K562 (cell line): Measurements from ENCODE around the gene ERBB4. TPM values are rescaled to one million over a fixed set of nuclear protein-coding genes. Genes with fewer than 3 reads are reported as not detected.

Source experiments
- ATAC-seq: fragments of 200-7000 bp; cut with Tn5 transposase; 3 replicates; pipeline ENCODE4 v1.9.1; 2020; ENCODE audit warnings: moderate library complexity
- BruUV-seq: library from RNA; stranded (reverse); fragments of 400-500 nt; replicated peaks from 2 replicates; lab custom pipeline; 2021; lab: Mats Ljungman, UMichigan
- CTCF ChIA-PET: fragments of 300-600 bp; formaldehyde crosslinking; extraction: SDS; loops from one replicate; lab custom pipeline; 2021; ENCODE audit warnings: low intra/inter-chr PET ratio; lab: Yijun Ruan, JAX
- POLR2A ChIA-PET: fragments of 300-600, 350-650 bp; sonication (Branson Sonifier 250); formaldehyde crosslinking; extraction: SDS; loops from one replicate; lab custom pipeline; 2021; ENCODE audit warnings: antibody characterized with exemption, inconsistent platforms; lab: Yijun Ruan, JAX
- DNase-seq, 4 experiments: peaks; one replicate each; pipeline versions ENCODE4 v3.0.0 to v3.0.0-alpha.2; 2011 to 2018; ENCODE audit warnings: low spot score in 3 of 4, mixed read lengths in 3 of 4; ENCODE audit errors: extremely low read depth in 1 of 4
- FAIRE-seq: peaks from 2 replicates; lab custom pipeline; 2011; peaks lifted over from hg19 to GRCh38; lab: Jason Lieb, UNC
- H2AFZ ChIP-seq: 2 replicates; pipeline ENCODE4 v1.6.0; 2011; ENCODE audit warnings: low read depth, low read length, control low read depth, inconsistent platforms
- H3K27ac ChIP-seq: fragments of 200-600 bp; 3 replicates; pipeline ENCODE4 v1.8.0; 2011; ENCODE audit warnings: low read depth, mild to moderate bottlenecking, control low read depth, inconsistent platforms, low read length, moderate library complexity, mixed read lengths; ENCODE audit errors: extremely low read depth
- H3K27me3 ChIP-seq, 2 experiments: fragments of 300-600 bp in 1 of 2; 2 replicates in 1 of 2; 3 replicates in 1 of 2; pipeline versions ENCODE4 v1.6.0 to v1.8.0; 2011; ENCODE audit warnings: inconsistent platforms in 2 of 2, low read length in 2 of 2, mild to moderate bottlenecking in 1 of 2, mixed read lengths in 1 of 2, moderate library complexity in 1 of 2; ENCODE audit not compliant: control insufficient read depth in 2 of 2, insufficient read depth in 2 of 2
- H3K36me3 ChIP-seq: fragments of 300-600 bp; 3 replicates; pipeline ENCODE4 v1.8.0; 2011; ENCODE audit warnings: mild to moderate bottlenecking, low read length, inconsistent platforms; ENCODE audit not compliant: control insufficient read depth, insufficient read depth
- H3K4me1 ChIP-seq, 2 experiments: fragments of 200-600 bp in 1 of 2; replicated peaks in 1 of 2; 2 replicates in 1 of 2; 3 replicates in 1 of 2; pipeline versions ENCODE4 v1.5.1 to v1.8.0; 2011; ENCODE audit warnings: inconsistent platforms in 2 of 2, low read length in 2 of 2, mild to moderate bottlenecking in 1 of 2, mixed read lengths in 1 of 2, moderate library complexity in 1 of 2; ENCODE audit not compliant: control insufficient read depth in 2 of 2, insufficient read depth in 2 of 2
- H3K4me2 ChIP-seq: 2 replicates; pipeline ENCODE4 v1.6.1; 2011; ENCODE audit warnings: low read length, control low read depth, inconsistent platforms, mixed read lengths; ENCODE audit not compliant: insufficient read depth
- H3K4me3 ChIP-seq: fragments of 200-600 bp; sonication (generic), shearing (Covaris generic); 2 replicates; pipeline ENCODE4 v1.5.1; 2016; ENCODE audit warnings: control low read depth, inconsistent platforms
- H3K79me2 ChIP-seq: fragments of 200-600 bp; 3 replicates; pipeline ENCODE4 v1.8.0; 2011; ENCODE audit warnings: low read length, inconsistent platforms; ENCODE audit not compliant: control insufficient read depth, insufficient read depth
- H3K9ac ChIP-seq, 2 experiments: 2 replicates each; pipeline versions ENCODE4 v1.6.0 to v1.6.1; 2011; ENCODE audit warnings: low read depth in 2 of 2, low read length in 2 of 2, control low read depth in 1 of 2, inconsistent platforms in 1 of 2, mild to moderate bottlenecking in 1 of 2, mixed read lengths in 1 of 2; ENCODE audit not compliant: insufficient read depth in 1 of 2
- H3K9me1 ChIP-seq: one replicate; pipeline ENCODE4 v1.6.0; 2011; ENCODE audit warnings: inconsistent platforms, mild to moderate bottlenecking, low read length, moderate library complexity; ENCODE audit not compliant: control insufficient read depth, insufficient read depth
- H3K9me3 ChIP-seq: replicated peaks from 2 replicates; pipeline ENCODE4 v1.5.1; 2011; ENCODE audit warnings: low read depth, low read length, inconsistent platforms; ENCODE audit not compliant: control insufficient read depth, insufficient read depth
- H4K20me1 ChIP-seq: replicated peaks from 2 replicates; pipeline ENCODE4 v1.6.1; 2011; ENCODE audit warnings: low read length, inconsistent platforms, mixed read lengths; ENCODE audit not compliant: control insufficient read depth, insufficient read depth
- FOXA3 ChIP-seq, 2 experiments: fragments of 450-650 bp in 1 of 2; sonication (generic) in 1 of 2; formaldehyde crosslinking; IDR thresholded peaks in 1 of 2; conservative IDR thresholded peaks in 1 of 2; 2 replicates each; pipeline versions ENCODE4 v1.4.0 to v1.8.0; 2020 to 2022; ENCODE audit warnings: mild to moderate bottlenecking in 2 of 2, missing genetic modification reagents in 1 of 2
- KDM1A ChIP-seq, 2 experiments: fragments of 450-650 bp; IDR thresholded peaks; 2 replicates each; pipeline ENCODE4 v1.6.1; 2016; ENCODE audit warnings: mild to moderate bottlenecking in 2 of 2
- WGBS: fragments of 100-300 bp; shearing (Covaris generic); methylation state at CpG from one replicate; pipeline ENCODE4 v1.1.6; 2016; ENCODE audit warnings: low coverage, mixed read lengths; ENCODE audit not compliant: insufficient coverage; ENCODE audit errors: missing lambda C conversion rate; 5-methylcytosine and 5-hydroxymethylcytosine counted together
- in situ Hi-C: fragments of 300-500 bp; cut with MboI; formaldehyde crosslinking; loops from 4 replicates; pipeline ENCODE4 v1.15.0; 2018; ENCODE audit warnings: inconsistent platforms, mixed read lengths
- intact Hi-C: fragments of 100-400 bp; cut with micrococcal nuclease; formaldehyde crosslinking; loops from 2 replicates; pipeline ENCODE4 v1.14.2; 2022
- polyA plus RNA-seq, 8 experiments: library from polyadenylated mRNA; depleted of rRNA in 4 of 8; stranded (reverse) in 5 of 8; unstranded in 3 of 8; fragments of >200 nt; fragmentation: Nextera tagmentation in 2 of 8; fragmentation: Illumina TruSeq in 1 of 8; extraction: Ambion mirVana in 2 of 8; extraction: Trizol in 1 of 8; gene quantifications; 2 replicates each; pipeline versions ENCODE4 v1.2.1 to v1.2.3, GENCODE V29; 2011 to 2014; ENCODE audit warnings: inconsistent platforms in 1 of 8, missing spikeins in 1 of 8
- total RNA-seq, 7 experiments: library from RNA; depleted of rRNA in 6 of 7; stranded (reverse); fragments of >200 nt in 6 of 7; fragmentation: Illumina TruSeq in 2 of 7; extraction: Trizol in 2 of 7; gene quantifications; 2 replicates each; pipeline versions ENCODE4 v1.2.1 to v1.2.3, GENCODE V29; 2011 to 2021; ENCODE audit warnings: low replicate concordance in 1 of 7
- TF ChIP-seq, protein P1 (sequence below), 2 experiments: fragments of 250-450 bp in 1 of 2; fragments of 450-650 bp in 1 of 2; sonication (Bioruptor Pico) in 1 of 2; IDR thresholded peaks; 2 replicates each; pipeline versions ENCODE4 v1.6.1 to v1.8.0; 2016 to 2021; ENCODE audit warnings: mild to moderate bottlenecking in 2 of 2, moderate library complexity in 2 of 2, missing compliant biosample characterization in 1 of 2, missing genetic modification characterization in 1 of 2
- TF ChIP-seq, protein P2 (sequence below): fragments of 200-800 bp; sonication (Bioruptor generic); IDR thresholded peaks from 2 replicates; pipeline ENCODE4 v1.6.1; 2017; ENCODE audit warnings: missing genetic modification characterization, missing compliant biosample characterization

The ERBB4 gene
- total and polyA plus RNA-seq, 9 of the 15 experiments (the other 6 are each of a cell fraction or from before 2014, with no cell fraction given) = not detected

DNA sequence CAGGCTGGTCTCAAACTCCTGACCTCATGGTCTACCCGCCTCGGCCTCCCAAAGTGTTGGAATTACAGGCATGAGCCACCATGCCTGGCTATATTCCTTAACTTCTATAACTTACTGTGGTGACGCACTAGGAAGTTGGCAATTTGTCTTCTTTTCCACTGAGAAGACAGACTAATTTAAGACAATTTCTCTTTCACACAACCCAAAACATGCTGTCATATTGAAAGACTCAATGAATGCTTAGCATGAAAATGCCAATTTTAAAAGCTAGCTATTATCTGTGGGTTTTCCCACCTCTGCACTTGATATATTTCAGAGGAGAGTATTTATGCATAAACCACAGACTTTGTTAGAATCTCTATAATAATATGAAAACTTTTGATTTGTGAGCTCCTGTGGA is 84.5 kb downstream of the ERBB4 start:
- in situ Hi-C loops = no loop called here

More for the DNA sequence above, 84.5 kb downstream of the ERBB4 start:
- H3K27ac ChIP-seq = no peak overlapping the region
- ATAC-seq = no peak
- TF ChIP-seq FOXA3 (CRISPR knock-in tag; conservative IDR thresholded peaks at IDR 0.05 in 1 of 2, IDR thresholded peaks at IDR 0.05 in 1 of 2) (no peak), KDM1A (IDR thresholded peaks at IDR 0.05) (no peak)
- TF ChIP-seq, protein P1, sequence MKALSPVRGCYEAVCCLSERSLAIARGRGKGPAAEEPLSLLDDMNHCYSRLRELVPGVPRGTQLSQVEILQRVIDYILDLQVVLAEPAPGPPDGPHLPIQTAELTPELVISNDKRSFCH (CRISPR knock-in tag; IDR thresholded peaks at IDR 0.05) = no peak
- TF ChIP-seq, protein P1 (tag; IDR thresholded peaks at IDR 0.05) = no peak
- TF ChIP-seq, protein P2, sequence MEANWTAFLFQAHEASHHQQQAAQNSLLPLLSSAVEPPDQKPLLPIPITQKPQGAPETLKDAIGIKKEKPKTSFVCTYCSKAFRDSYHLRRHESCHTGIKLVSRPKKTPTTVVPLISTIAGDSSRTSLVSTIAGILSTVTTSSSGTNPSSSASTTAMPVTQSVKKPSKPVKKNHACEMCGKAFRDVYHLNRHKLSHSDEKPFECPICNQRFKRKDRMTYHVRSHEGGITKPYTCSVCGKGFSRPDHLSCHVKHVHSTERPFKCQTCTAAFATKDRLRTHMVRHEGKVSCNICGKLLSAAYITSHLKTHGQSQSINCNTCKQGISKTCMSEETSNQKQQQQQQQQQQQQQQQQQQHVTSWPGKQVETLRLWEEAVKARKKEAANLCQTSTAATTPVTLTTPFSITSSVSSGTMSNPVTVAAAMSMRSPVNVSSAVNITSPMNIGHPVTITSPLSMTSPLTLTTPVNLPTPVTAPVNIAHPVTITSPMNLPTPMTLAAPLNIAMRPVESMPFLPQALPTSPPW (CRISPR knock-in tag) = no peak
- TF ChIP-seq, all 486 proteins: peak for 0
- 0% methylated on average over 3 of the region's 3 CpGs for WGBS
- POLR2A ChIA-PET = no interaction called here
- H2AFZ ChIP-seq = no peak overlapping the region
- H4K20me1 ChIP-seq = no peaks in the 10 kb centered on the region
- H3K4me2 ChIP-seq = no peak overlapping the region
- CTCF ChIA-PET = no interaction called here
- no peak overlapping the region for H3K9ac ChIP-seq
- no peak overlapping the region for H3K4me3 ChIP-seq
- intact Hi-C loops = no loop called here
- FAIRE-seq (no peak), DNase-seq (no peak)
- no peaks in the 10 kb centered on the region for H3K9me1 ChIP-seq
- H3K36me3 ChIP-seq = no peaks in the 10 kb centered on the region
- no peaks in the 10 kb centered on the region for H3K9me3 ChIP-seq
- H3K79me2 ChIP-seq = no peaks in the 10 kb centered on the region
- no peaks in the 10 kb centered on the region for H3K27me3 ChIP-seq
- H3K4me1 ChIP-seq = no peaks in the 10 kb centered on the region
- BruUV-seq = no TSS peak
